Measurements from ENCODE around the gene MYF5. TPM values are rescaled to one million over a fixed set of nuclear protein-coding genes. Genes with fewer than 3 reads are reported as not detected.

The MYF5 gene
- total RNA-seq, 1 donor from 2014 or later = not detected

- intact Hi-C loops (cut with DNase I) = no loop called here
- DNase-seq (ENCODE audit: low spot score) = no peak
- no peak for ATAC-seq
Measured at GRCh38 chr12:80704420-80704819, 12.3 kb upstream of the MYF5 start.

DNA sequence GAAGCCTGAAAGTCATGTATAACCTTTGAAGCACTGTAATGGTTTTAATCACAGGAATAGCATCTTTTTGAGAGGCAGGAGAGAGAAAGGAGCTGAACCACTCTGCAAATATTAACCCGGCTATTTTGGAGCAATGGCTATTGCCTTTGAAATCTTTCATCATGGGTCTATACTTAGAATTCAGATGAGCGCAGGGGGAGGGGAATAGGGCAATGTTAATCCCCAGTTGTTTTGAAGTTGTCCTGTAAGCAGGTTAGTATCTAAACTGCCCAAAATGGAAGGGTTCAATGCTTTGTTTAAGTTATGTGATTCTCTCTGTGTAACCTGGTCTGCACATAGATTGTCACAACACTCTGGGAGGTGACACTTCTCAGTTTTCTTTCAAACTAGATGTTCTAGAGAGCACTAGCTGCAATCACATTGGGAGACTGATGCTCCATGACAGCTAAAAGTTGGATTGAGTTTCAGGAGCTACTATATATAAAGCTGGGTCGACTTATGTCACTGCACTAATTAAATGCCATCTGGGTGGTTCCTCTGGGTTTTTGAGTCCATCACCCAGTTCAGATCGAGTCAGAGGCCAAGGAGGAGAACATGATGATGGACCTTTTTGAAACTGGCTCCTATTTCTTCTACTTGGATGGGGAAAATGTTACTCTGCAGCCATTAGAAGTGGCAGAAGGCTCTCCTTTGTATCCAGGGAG is 9.4 kb upstream of the MYF5 start, which contains the start of gene MYF6:
Gene MYF6, plus strand, starts transcription at position 509 of the 704 bp plus-strand sequence. Its CDS starts 86 bp downstream, at position 595.
- no peak for DNase-seq (ENCODE audit: low spot score)
- intact Hi-C loops (cut with DNase I) = no loop called here
- ATAC-seq = no peak

DNA sequence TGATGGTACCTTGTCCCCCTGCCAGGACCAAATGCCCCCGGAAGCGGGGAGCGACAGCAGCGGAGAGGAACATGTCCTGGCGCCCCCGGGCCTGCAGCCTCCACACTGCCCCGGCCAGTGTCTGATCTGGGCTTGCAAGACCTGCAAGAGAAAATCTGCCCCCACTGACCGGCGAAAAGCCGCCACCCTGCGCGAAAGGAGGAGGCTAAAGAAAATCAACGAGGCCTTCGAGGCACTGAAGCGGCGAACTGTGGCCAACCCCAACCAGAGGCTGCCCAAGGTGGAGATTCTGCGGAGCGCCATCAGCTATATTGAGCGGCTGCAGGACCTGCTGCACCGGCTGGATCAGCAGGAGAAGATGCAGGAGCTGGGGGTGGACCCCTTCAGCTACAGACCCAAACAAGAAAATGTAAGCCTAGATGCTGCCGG is 8.9 kb upstream of the MYF5 start:
- ATAC-seq (no peak), DNase-seq (ENCODE audit: low spot score) (no peak)
- intact Hi-C loops (cut with DNase I) = no loop called here

DNA sequence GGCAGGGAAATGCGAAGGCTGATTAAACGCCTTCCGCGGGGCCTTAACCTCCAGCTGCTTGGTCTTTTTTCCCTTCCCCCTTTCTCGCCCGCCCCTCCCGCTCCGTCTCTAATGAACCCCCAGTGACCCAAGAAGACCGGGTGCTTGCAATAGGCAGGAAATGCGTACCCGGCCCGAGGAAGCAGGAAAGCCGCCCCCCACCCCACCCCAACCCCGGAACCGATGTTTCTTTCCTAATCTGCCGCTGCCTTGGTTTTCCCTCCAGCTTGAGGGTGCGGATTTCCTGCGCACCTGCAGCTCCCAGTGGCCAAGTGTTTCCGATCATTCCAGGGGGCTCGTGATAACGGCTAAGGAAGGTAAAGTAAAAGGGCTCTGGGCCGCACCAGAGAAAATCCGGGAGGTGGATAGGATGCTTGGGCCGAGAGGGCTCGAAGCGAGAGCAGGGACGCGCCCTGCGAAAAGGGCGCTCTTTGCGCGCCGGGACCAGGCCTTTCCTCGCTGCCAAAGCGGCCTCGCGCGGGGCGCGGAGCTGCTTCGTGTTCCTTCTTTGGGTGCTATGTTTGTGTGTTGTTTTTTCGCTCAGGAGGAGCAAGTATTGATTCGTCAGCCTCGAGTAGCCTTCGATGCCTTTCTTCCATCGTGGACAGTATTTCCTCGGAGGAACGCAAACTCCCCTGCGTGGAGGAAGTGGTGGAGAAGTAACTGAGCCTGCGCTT is 8.3 kb upstream of the MYF5 start:
- ATAC-seq = no peak
- intact Hi-C loops (cut with DNase I) = no loop called here
- DNase-seq (ENCODE audit: low spot score) = no peak

DNA sequence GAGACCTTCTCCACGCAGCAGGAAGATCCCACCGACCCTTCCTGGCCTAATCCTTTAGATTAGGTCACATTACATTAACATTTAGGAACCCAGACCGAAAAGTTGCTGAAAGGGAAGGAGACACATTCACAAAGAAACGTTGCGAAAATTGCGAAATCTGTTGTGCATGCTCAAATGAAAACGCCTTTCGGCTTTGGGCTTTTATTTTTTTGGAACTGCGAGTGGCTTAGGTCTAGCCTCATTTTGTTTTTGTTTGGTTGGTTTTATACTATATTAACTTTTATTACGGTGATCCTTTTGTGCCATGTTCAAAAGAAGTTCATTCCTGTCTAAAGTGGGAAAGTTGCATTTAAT is 7.8 kb upstream of the MYF5 start:
- DNase-seq (ENCODE audit: low spot score) (no peak), ATAC-seq (no peak)
- intact Hi-C loops (cut with DNase I) = no loop called here

GRCh38 chr12:80709811-80710726 is 6.6 kb upstream of the MYF5 start:
- ATAC-seq (no peak), DNase-seq (ENCODE audit: low spot score) (no peak)
- intact Hi-C loops (cut with DNase I) = no loop called here

GRCh38 chr12:80710727-80711449 is 5.8 kb upstream of the MYF5 start:
- no peak for ATAC-seq
- intact Hi-C loops (cut with DNase I) = no loop called here
- DNase-seq (ENCODE audit: low spot score) = no peak

DNA sequence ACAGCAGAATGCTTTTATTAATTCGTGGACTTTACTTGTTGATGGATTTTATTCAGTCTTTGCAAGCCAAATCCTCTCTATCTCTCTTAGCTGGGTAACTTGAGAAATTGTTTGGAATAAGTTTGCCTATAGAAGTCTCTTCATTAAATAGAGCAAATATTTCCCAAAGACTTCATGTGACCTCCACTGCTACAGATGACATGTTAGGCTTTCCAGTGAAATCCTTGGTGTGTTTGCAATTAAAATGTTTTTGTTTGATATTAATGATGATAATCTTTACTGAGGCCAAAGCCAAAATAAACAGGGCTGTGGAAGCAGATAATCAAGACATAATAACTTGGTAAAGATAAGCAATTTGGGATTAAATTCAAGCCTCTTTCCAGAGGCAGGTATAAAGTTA is 4.8 kb upstream of the MYF5 start:
- ATAC-seq (no peak), DNase-seq (ENCODE audit: low spot score) (no peak)
- intact Hi-C loops (cut with DNase I) = no loop called here

DNA sequence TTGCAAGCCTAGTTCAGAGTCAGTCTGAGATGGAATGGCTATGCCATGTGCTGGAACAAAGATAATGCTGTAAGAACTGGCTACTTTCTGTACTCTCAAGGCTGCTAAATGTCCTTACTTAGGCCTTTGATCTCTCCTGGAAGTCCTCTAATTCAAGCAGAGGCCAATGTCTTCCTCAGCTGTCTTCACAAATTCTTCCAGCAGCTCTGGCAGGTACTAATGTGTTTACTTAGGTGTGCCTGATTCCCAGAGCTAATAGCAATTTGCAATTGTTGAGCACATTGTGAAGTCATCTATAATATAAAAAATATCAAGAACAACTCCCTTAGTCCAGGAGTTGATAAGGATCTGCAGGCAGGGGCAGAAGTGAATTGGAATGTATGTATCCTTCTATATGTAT is 3.8 kb upstream of the MYF5 start:
- ATAC-seq = no peak
- DNase-seq (ENCODE audit: low spot score) = no peak
- intact Hi-C loops (cut with DNase I) = no loop called here

DNA sequence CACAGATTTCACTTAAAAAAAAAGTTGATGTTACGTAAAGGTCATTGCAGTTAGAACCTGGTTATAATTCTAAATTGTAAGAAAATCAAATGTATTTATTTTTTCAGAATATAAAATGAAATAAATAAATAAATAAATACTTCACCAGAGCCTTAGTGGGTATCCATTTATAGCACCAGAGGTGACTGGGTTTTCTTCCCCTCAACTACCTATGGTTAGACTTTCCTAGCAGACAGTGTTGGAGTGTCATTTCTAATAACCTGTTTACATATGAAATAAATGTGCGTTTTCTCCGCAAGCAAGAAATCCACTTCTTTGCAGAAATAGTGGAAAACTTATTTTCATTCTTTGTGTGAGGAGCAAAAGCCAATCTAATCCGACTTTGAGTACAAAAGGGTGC is 3.3 kb upstream of the MYF5 start:
- no peak for DNase-seq (ENCODE audit: low spot score)
- intact Hi-C loops (cut with DNase I) = no loop called here
- ATAC-seq = no peak

DNA sequence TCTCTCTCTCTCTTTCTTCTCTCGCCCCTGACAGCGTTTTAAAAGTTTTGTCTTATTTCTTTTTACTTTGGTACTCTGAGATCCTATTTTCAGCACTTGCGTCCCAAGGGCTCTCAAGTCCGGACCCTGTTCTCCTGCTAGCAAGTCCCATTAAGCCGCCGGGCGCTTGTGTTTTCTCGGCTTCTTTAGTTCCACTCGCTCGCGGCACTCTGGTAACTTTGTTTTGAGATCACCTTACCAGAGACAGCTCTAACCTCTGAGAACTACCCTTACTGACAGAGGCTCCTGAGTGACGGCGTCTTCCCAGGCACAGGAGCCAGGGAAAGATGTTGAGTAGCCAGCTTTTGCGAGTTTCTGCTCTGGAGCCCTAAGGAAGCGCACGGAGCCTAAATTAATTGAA is 2.7 kb upstream of the MYF5 start:
- intact Hi-C loops (cut with DNase I) = no loop called here
- DNase-seq (ENCODE audit: low spot score) = no peak
- ATAC-seq = no peak

DNA sequence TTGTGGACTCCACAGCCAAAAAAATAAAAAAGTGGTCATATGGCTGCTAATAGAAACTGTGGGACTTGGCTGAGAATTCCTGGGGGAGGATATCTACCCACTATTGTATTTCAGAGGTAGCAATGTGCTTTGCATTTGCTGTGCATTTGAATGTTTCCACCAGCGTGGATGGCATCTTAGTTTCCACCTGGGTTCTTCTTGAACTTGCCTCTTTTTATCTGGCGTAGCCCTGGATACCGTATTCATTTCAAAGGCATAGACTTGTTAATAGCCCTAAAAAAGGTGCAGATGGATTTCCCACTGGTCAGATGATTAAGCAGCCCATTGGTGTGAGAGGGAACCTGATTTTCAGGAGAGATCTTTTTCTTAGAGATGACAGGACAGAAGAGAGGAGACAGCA is 1.9 kb upstream of the MYF5 start:
- ATAC-seq = no peak
- no peak for DNase-seq (ENCODE audit: low spot score)
- intact Hi-C loops (cut with DNase I) = no loop called here

DNA sequence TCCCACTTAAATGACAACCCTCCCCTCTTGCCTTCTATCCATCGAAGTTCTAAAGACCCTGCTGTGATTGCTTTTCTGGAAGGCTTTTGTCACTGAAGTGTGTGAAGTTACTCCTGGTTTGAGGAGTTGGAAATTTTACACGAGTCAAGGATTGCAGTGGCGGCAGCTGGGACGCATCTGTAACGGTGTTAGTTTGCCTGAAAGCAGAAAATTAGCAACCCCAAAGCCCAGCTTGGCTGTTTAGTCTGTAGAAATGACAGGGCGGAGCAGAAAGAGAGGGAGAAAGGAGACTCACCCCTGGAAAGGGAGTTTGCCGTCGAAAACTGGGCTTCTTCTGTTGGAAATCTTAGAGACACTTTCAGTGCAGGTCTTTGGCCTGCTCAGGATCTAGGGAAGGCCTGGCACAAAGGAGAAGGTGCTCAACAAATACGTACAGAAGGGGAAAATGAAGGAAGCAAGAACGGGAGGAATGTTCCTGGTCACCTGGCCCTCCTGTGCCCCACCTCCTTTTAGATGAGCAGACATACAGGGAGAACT is 931 bp upstream of the MYF5 start:
- ATAC-seq (no peak), DNase-seq (ENCODE audit: low spot score) (no peak)
- intact Hi-C loops (cut with DNase I) = no loop called here

DNA sequence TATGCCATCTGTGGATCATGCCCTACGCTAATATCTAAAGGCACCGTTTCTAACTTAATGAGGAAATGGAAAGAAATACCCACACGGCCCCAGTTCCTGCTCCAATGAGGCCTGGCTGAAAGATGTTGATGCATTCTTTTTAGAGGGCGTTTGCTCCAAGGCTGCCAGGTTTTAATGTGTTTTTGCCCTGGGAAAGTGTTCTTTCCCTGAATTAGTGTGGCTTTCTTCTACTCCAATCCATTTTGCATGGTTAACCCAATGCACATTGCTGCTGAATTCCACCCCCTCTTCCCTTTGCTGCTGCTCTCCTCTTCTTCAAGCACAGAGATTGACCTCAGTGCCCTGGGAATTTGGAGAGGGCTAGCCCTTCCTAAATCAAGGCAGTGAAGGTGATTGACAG is 1.1 kb downstream of the MYF5 start:
- ATAC-seq = no peak
- intact Hi-C loops (cut with DNase I) = no loop called here
- no peak for DNase-seq (ENCODE audit: low spot score)

DNA sequence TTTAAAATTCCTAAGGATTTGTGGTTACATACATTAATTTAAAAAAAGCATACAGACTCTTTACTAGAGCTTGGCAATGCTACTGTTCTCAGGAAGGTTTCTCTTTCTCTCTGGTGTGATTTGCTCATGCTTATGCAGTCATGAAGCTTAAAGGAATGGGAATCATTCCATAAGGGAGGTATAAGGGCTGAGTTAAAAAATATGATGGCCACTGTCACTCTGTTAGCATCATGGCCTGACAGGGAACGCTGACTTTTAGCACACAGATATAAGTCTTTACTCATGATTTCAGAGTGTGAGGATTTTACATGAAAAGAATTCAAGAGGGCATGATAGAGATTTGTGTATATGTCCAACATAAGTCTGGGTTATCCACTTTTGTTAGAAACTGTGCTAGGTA is 3.8 kb downstream of the MYF5 start:
- DNase-seq (ENCODE audit: low spot score) (no peak), ATAC-seq (no peak)
- intact Hi-C loops (cut with DNase I) = no loop called here

DNA sequence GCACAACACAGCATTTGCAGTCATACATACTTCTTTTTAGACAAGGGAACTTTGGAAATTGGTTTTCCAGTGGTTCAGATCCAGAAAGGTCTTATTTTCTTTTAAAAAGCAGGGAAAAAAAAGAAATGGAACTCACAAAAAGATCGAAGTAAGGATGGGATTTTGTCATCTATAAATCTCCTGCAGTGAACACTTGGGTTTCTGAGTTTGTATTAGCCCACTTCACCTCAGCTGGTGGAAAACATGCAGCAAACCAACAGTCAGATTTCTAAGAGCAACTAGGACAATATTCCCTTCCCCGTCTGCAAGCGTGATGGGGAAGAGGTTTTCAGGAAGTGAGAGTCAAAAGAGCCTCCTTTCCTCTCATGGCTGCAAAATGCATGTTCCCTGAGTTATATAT is 4.6 kb downstream of the MYF5 start:
- ATAC-seq = no peak

DNA sequence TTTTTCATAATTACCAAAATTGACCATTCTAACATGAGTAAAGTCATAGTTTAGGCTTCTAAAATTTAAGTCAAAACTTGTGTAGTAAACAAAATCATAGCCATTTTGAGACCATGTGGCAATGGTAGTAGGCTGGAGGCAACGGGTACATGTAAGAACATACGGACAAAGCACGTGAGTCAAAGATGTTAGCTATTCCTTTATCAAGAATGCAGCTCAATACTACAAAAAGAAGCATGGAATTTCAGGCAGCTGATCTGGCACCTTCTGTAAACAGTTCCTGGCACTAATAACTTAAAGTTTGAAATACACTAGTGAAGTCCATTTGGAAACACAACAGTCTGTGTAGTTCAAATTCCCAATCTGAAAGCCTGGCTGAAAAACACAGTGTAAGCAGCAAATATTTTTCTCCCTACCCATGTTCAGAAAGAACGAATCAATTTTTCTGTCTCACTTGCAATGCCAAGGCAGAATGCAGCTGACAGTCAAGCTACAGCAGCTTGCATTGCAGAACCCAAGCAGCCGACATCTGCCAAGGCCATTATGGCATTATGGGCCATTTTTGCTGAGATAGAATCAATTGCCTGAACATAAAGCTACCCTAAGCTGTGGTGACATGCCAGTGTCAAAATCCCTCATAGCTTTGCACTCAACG is 29.3 kb downstream of the MYF5 start:
- ATAC-seq (no peak), DNase-seq (ENCODE audit: low spot score) (no peak)
- intact Hi-C loops (cut with DNase I) = no loop called here

More for the DNA sequence above, 4.6 kb downstream of the MYF5 start:
- intact Hi-C loops (cut with DNase I) = no loop called here
- no peak for DNase-seq (ENCODE audit: low spot score)

- ATAC-seq = no peak
- intact Hi-C loops (cut with DNase I) = no loop called here
Measured at GRCh38 chr12:80747800-80748199, 31.1 kb downstream of the MYF5 start.

More at GRCh38 chr12:80747800-80748199, 31.1 kb downstream of the MYF5 start:
- no peak for DNase-seq (ENCODE audit: low spot score)

Measured in sciatic nerve (tissue), 2 donors.